HG02678 (cell line): ENCODE data around the gene MGAT5B.

Experiments used
- ATAC-seq: cut with Tn5 transposase; IDR thresholded peaks from one replicate; pipeline ENCODE4 v1.9.1; 2021; ENCODE audit warnings: mild to moderate bottlenecking, moderate library complexity; ENCODE audit not compliant: unreplicated experiment

MGAT5B gene

GRCh38 chr17:76903631-76904030 lies 35.4 kb downstream of the MGAT5B start:
- ATAC-seq = no peak

DNA sequence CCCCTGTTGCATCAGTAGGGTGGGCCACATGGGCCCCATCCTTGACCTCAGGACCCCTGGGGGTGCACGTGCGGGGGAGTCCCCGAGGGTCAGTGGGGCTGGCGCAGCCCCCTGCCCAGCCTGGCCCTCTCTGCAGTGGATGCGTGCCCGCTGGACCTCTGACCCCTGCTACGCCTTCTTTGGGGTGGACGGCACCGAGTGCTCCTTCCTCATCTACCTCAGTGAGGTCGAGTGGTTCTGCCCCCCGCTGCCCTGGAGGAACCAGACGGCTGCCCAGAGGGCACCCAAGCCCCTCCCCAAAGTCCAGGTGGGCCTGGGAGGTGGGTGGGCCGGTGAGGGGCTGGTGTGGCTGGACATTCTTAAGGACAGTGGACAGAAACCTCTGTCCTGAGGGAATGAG lies 35.9 kb downstream of the MGAT5B start:
- no peak for ATAC-seq

DNA sequence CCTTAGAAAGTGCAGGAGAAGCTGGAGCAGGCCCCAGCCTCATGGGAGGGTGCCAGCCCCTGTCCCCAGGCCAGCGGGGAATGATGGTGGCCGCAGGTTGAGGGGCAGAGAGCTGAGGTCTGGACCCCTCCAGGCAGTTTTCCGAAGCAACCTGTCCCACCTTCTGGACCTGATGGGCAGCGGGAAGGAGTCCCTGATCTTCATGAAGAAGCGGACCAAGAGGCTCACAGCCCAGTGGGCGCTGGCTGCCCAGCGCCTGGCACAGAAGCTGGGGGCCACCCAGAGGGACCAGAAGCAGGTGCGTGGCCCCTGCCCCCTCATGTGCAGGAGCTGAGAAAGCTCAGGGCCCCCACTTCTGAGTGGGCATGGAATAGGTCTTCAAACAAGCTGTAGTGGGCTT lies 36.8 kb downstream of the MGAT5B start:
- ATAC-seq = no peak

- no peak for ATAC-seq
Observed at GRCh38 chr17:76905836-76906235, 37.6 kb downstream of the MGAT5B start.

GRCh38 chr17:76906463-76906862 lies 38.3 kb downstream of the MGAT5B start:
- no peak for ATAC-seq

- no peak for ATAC-seq
Observed at GRCh38 chr17:76907352-76907751, 39.1 kb downstream of the MGAT5B start.

DNA sequence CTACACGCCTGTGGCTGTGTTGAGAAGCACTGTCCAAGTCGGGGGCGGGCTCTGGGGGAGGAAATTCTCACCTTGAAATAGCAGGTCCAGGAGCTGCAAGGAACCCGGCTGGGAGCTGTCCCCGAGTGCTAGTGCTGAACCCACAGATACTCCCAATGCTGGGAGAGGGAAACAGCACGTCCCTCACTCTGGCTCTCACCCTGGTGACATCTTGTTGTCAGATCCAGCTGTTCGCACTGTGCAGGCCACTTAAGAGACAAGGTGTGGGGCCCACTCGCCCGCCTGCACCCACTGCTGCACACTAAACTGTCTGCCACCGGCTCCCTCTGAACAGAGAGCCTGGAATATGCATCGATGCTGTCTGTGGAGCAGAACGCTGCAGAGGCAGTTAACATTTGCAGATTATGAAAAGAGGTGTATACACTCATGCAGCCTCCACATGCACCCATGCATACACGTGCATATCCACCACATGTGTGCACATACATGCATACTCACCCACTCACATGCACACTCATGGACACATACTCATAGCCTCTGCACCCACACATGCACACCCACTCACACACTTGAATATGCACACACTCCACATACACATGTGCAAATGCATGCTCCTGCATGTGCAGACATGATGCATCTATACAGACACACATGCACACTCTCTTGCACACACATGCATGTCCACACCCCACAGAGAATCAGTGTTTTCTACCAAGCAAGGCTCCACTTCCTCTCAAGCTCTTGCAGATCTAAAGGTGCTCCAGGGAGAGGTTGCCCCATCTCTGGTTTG lies 42.0 kb downstream of the MGAT5B start:
- ATAC-seq = no peak

DNA sequence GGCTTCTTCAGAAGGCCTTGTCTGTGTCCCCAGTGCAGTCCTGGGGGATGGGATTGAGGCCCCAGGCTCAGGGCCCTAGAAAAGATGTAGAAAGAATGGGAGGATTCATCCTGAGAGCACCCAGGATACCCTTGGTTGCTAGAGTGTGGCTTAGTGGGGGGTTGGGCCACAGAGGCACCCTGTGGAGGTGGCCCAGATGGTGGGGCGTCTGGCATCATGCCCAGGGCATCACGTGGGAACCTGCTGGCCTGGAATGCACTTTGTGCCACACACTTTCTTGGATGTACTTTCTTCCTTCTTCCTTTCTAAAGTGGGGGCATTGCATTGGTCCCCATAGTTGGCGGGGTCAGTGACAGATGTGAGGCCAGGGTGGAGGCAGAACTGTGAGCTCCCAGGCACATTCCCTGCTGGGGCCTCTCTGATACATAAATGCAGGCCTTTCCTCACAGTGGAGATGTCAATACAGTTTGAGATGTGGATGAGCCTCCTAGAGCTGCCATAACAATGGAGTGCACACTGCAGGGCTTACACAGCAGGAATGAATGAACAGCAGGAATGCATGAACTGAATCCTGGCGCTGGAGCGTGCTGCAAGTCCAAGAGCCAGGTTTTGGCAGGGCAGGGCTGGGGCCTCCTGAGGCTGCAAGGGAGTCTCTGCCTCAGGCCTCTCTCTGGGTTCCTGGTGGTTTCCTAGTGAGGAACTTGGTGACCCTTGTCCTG lies 43.3 kb downstream of the MGAT5B start:
- no peak for ATAC-seq

GRCh38 chr17:76912421-76913164 lies 44.4 kb downstream of the MGAT5B start:
- ATAC-seq = no peak

GRCh38 chr17:76914937-76915336 lies 46.7 kb downstream of the MGAT5B start:
- no peak for ATAC-seq

- no peak for ATAC-seq
Observed at GRCh38 chr17:76915840-76916510, 47.8 kb downstream of the MGAT5B start.

GRCh38 chr17:76917829-76918228 lies 49.6 kb downstream of the MGAT5B start:
- no peak for ATAC-seq

DNA sequence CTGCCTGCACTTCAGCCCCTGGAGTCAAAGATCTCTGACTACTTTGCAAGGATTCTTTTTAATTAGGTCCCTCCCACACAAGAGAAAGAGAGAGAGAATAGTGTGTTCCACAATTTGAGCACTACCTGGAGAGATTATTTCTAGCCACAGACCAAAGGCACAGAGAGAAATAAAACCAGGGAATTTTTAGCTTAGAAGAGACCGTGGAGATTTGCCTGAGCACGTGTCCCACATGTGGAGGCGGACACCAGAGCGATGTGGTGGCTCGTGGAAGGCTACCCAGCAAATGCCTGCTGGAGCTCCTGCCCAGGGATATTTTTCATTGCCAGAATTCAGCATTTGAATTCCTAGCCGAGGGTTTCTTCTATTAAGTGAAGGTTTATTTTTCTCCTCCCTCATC lies 50.6 kb downstream of the MGAT5B start:
- no peak for ATAC-seq

DNA sequence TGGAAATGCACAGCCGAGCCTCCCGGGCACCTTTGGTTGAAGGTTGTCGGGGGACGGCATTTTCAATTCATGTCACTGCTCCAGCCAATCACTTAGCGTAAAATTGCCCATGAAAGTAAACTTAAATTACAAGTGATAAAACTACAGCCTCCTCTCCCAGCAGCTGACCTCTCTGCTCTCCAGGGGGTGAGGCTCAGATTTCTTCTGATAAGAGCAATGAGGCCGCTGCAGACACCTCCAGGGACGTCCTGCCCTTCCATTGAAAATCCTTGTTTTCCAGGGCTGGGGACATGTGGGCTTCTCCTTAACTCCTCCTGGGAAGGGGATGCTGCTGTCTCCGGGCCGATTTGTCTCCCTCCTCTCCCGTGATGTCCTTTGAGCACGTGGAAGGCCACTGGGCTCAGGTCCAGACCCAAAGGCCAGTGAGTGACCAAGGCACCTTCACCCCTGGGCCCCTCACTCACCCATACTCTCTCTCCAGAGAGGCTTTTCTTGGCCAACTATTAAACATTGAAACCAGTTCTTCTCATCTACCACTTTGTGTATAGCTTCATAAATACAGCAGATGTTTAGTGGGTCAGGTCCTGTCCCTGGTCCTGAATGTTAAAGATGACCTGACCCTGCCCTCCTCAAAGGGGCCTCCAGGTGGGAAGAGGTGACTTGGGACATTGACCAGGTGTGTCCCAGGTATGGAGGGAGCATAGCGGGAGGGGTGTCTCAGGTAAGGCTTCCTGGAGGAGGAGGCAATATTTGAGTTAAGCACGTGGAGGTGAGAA lies 52.3 kb downstream of the MGAT5B start:
- ATAC-seq = no peak

DNA sequence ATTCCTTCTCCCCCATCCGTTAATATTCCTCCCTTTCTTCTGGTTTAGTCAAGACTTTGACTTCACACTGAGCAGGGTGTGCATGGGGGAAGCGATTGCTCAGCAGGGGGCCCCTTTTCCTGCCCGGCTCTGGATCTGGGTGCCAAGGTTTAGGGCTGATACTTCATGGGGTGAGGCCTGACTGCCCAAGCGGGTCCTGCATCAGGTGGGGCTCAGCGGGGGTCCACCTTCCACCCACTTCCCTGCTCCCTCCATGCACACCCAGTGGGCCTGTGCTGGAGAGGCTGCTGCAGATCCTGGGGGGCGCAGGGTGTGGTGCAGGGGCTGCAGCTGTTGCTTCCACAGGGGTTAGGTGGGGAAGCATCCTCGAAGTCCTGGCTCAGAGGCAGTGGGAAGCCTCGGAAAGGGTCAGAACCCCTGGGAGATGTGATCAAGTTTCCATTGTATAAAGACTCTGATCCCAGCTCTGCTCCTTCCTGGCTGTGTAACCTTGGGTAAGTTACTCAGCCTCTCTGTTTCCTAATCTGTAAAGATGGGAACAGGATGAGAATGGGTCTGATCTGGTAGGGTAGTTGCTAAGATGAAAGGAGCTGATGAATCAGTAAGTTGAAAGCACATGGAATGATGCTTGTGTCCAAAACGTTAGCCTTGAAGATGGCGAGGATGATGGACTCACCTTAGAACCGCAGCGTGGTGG lies 53.3 kb downstream of the MGAT5B start:
- ATAC-seq = no peak

GRCh38 chr17:76922084-76922483 lies 53.9 kb downstream of the MGAT5B start:
- no peak for ATAC-seq

- no peak for ATAC-seq
Observed at GRCh38 chr17:76922967-76923366, 54.8 kb downstream of the MGAT5B start.

- ATAC-seq = no peak
Observed at GRCh38 chr17:76923491-76923890, 55.3 kb downstream of the MGAT5B start.

GRCh38 chr17:76924345-76925342 lies 56.4 kb downstream of the MGAT5B start:
- no peak for ATAC-seq
